HL-60/S4 treated with retinoic acid at 250 ng/mL for 4 days and 3 days (cell line): ENCODE results near the gene SLC26A9.

Experiments
- in situ Hi-C: fragments of 300-500 bp; cut with MboI; formaldehyde crosslinking; loops from 2 replicates; pipeline ENCODE4 v1.7.0; 2022; ENCODE audit warnings: low sequenced_read_pairs

SLC26A9 gene

DNA sequence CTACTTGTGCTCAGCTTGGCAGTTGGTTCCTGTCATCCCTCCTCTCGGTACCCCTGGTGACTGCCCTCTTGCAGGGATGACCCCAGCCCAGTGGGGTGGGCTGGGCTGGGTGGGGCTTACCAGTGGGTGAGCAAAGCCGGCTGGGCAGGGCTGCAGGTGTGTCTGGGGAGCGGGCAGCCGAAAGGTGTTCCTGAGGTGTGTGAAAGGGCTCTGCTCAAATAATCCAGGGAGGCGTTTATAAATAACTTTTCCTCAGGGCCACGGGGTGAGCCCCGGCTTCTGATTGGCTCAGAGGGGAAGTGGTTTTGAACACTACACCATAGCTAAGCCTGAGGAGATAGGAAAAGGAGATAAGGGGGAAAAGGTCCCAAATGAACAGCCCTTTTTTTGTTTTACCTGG lies at the start of gene SLC26A9:
Gene SLC26A9, minus strand, starts transcription at position 212 of the 400 bp plus-strand sequence. CDS start 7,636 bp downstream, outside the sequence.
- in situ Hi-C loops: no loop called here

DNA sequence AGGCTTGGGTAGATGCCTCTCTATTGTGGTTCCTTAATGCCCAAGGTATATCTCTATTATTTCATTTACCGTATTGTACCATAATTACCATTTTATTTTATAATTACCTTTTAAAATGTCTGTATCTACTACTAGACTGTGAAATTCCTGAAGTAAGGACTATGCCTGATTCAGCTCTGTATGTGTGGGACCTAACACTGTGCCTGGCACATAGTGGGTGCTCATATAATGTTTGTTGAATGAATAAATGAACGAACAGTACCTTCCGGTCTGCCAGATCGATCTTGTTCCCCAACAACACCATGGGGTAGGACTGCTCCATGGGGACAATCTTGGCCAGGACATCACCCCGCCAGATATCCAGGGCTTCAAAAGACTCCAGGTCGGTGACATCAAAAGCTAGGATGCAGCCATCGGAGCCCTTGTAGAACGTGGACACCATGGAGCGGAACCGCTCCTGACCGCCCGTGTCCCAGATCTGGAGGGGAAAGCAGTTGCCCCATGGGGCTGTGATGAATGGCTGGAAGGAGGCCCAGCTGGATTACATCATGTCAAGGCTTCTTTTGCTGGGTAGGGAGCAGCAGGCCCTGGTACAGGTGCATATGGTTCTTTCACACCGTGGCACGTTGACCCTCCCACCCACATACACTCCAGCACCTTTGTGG lies 49.1 kb upstream of the SLC26A9 start:
- in situ Hi-C loops: no loop called here

- in situ Hi-C loops: no loop called here
Measured at GRCh38 chr1:205991237-205991636, 48.0 kb upstream of the SLC26A9 start.

DNA sequence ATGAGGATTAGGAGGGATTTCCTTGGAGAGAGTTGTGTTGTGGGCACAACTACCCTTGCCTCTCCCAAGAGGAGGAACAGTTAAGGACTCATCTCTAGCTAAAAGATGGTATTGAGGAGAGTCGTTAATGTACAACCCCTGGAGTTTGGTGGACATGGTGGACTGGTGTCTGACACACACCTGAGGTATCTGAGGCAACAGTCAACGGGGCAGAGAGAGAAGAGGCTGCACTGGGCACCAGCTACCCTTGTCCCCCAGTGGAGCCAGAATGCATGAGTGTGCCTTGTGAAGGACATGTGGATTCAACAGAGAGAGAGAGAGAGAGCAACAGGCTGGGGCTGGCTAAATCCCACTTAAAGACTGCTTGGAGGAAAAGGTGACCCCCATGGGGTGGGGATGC lies 47.0 kb upstream of the SLC26A9 start:
- in situ Hi-C loops: no loop called here

- in situ Hi-C loops: loop anchor here (10.0 kb wide), 2 partner anchors 115 to 205 kb away; no protein-coding TSS in a partner anchor
Measured at GRCh38 chr1:205989786-205990185, 46.5 kb upstream of the SLC26A9 start.

- in situ Hi-C loops: loop anchor here (10.0 kb wide), 2 partner anchors 116 to 204 kb away; no protein-coding TSS in a partner anchor
Measured at GRCh38 chr1:205988585-205988995, 45.3 kb upstream of the SLC26A9 start.

- in situ Hi-C loops: loop anchor here (10.0 kb wide), 2 partner anchors 118 to 202 kb away; no protein-coding TSS in a partner anchor
Measured at GRCh38 chr1:205986861-205987260, 43.6 kb upstream of the SLC26A9 start.

DNA sequence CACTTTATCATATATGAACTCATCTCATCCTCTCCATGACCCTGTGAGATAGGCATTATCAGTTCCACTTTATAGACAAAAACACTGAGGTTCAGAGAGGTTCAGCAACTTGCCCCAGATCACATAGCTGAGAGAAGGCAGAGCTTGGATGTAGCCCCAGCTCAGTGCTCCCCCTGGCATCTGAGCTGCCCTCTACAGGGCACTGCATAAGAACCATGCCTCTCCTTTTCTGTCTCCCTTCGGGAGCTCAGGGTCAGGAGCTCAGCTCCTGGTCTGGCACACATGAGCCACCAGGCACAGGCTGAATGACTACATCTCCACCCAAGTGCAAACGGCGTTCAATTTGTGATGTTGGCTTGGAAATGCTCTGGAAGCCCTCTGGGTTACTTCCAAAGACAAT lies 43.0 kb upstream of the SLC26A9 start:
- in situ Hi-C loops: loop anchor here (10.0 kb wide), 2 partner anchors 119 to 201 kb away; no protein-coding TSS in a partner anchor

DNA sequence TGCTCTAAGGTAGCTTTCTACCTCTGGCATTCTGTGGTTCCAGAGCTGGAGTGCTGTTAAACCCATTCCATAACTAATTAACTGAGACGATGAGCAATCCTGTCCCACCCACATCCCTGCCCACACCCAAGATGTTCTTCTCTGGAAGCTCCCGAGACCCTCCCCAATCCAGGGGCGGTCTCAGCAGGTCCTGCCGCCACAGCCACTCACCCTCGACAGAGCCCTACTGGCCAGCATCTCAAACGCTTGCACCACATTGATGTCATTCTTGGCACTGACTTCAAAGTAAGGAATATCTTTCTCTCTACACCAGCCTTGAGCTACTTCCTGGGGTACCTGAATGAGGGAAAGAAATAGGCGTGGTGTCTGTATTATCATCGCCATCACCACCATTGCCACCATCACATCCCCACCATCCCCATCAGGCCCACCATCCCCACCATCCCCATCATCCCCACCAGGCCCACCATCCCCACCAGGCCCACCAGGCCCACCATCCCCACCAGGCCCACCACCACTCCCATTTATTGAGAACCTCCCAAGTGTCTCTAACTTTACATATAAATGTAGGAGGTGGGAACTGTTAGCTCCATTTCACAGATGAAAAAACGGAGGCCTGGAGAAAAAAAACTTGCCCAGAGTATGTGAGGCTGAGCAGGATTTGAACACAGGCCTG lies 42.2 kb upstream of the SLC26A9 start:
- in situ Hi-C loops: loop anchor here (10.0 kb wide), 2 partner anchors 119 to 201 kb away; no protein-coding TSS in a partner anchor

DNA sequence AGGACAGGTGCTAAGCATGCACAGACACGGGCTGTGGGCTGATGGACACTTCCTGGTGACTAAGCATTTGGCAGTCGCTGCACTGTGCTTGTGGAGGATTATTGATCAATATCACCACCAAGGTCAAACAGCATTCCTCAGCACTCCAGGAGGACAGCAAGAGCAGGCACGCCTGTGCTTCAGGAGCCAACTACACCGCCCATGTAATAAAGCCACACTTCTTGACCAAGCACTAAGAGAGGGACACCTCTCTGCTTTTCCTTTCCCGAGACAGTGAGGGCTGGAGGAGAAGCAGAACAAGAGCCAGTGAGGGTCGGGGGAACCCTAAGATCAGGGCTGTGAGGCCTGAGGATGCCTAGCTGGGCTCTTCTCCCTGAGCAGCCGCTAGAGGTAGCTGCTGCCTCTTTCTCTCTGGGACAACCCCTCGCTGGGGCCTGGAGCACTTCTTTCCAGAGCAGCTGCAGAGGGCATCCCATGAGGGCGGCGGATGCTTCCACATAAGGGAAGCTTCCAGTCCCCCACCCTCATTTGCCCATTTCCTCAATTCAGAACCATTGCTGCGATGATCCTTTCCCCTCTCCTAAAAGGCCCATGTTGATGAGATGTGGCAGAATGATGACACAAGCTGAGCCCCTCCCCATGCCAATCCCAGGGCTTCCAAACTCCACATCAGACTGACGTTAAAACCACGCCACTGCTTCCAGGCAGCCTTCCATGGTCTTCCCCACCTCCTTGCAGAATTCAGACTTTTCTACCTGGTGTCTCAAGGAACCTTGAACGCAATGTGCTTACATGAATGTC lies 40.9 kb upstream of the SLC26A9 start:
- in situ Hi-C loops: loop anchor here (10.0 kb wide), 2 partner anchors 121 to 199 kb away; no protein-coding TSS in a partner anchor

- in situ Hi-C loops: loop anchor here (10.0 kb wide), 2 partner anchors 124 to 196 kb away; no protein-coding TSS in a partner anchor
Measured at GRCh38 chr1:205981257-205981656, 38.0 kb upstream of the SLC26A9 start.

DNA sequence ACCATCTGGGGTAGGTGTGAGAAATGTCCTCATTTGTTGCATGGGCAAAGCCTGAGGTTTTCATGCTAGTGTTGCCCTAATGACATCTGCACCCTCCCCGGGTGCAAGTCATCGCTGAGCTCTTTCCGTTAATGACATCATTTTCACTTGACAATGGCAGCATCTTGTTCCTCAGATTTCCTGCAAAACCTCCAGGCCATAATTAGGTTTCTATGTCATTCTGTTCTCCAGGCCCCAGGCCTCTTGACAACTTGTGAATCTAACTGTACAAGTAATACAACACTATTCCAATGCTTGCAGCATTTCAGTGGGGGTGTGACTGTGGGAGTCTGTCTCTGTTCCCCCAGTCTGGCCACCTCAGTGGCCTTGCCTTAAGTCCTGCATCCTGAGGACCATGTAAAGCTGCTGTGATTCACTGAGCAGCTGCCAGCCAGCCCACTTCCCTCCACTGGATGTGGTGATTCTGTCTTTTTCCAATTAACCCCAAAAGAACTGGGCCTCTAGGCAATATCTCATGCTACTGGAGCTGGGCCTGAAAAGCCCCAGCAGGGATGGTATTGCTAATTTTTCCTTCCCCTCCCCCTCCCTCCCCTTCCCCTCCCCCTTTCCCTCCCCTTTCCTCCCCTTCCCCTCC lies 37.1 kb upstream of the SLC26A9 start:
- in situ Hi-C loops: loop anchor here (10.0 kb wide), 2 partner anchors 124 to 196 kb away; no protein-coding TSS in a partner anchor

DNA sequence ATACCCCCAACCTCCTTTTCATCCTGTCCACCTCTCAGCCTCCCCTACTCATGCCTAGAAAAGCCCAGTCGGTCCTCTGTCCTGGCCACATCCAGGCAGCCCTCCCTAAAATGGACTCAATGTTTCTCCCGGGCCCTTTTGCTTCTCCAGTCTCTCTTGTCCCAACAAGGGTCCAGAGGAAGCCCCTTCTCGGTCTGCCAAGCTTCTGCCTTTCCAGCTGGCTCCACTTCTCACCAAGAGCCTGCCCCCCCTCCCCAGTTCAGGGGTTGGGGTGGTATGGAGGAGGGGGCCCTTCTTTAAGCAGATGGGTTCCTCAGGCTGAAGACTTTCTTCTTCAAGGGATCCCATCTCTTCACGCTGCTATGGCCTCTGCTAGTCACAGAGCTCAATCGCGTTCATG lies 36.0 kb upstream of the SLC26A9 start:
- in situ Hi-C loops: no loop called here

DNA sequence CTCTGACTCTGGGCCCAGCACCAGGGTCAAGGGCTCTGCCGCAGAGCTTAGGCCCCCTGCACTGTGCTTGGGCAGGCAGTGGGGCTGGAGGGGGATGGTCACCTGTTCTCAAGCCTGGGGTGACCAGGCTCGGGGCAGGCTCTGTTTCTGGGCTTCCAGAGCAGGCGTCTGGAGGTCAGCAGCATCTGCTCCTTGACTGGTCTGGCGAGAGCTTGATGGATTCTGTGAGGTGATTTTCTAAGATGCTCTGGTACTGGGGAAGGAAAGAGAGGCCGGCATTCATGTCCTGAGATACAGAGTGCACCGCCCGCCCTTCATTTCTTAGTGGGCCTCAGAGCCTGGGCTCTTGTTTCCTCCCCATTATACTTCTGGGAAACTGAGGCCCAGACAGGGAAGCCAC lies 35.4 kb upstream of the SLC26A9 start:
- in situ Hi-C loops: no loop called here

DNA sequence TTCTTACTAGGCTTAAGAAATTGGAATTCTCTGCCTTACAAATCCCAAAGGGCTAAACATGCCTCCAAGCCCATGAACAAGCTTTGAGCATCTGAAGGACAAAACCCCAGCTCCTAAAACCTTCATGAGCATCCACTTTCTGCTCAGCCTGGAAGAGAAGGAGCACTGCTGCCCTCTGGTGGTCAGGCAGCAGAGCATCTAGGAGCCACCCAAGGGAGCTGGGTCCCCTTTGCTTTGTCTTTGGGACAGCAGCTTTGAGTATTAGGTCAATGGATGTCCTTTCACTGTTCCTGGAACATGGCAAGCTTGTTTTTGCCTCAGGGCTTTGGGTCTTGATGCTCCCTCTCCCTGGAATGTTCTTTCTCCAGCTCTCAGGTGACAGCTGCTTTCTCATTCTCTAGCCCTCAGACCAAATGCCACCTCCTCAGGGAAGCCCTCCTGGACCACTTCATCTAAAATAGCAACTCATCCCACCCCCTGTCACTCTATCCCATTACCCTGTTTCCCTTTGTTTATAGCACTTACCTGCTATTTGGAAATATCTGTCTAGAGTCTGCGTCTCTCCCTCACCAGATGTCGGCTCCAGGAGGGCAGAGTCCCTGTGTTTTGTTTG lies 34.3 kb upstream of the SLC26A9 start:
- in situ Hi-C loops: no loop called here

DNA sequence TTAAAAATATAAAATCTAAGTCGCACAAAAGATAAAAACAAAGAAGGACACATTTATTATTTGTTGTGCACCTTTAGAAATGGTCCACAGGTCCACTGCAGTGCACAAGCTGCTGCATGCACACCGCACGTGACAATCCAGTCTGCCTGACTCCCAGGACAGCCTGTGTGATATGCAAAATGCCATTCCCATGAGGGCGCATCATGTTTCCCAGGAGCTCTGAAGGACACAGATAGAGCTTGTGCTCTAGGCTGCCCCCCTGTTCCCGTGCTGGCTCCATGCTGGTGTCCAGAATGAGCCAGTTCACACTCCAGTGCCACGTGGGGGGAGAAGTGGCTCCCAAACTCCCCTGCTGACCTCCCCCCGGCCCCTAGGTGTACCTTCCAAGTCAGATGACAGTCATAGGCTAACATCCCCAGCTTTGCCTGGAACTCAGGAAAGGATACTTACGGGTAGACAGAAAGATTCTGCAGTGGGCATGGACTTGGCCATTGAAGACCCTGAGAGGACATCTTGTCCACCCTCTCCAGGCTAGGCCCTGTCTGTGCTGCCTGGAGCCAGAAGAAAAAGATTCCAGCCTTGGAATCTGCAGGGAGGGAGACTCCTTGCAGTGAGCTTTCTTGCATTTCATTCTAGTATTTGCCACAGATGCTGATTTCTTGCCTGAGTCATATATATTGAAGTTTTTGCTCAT lies 33.6 kb upstream of the SLC26A9 start:
- in situ Hi-C loops: no loop called here

DNA sequence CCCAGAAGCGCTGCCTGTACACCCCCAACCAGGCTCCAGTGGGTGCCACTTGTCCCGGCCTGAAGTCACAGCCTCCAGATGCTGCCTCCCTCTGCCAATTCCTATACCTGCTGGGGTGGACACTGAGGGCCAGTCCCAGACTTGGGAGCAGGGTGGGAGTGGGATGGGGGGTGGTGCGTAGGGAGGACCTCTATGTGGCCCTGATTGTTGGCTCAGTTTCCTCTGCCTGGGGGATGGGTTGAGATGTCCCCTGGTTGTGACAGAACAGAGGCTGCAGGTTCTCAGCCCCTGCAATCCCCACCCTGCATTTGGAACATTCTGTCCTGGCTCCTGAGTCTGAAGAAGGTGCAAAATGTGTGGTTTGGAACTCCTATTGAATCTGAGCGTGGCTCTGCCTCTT lies 32.8 kb upstream of the SLC26A9 start:
- in situ Hi-C loops: no loop called here

GRCh38 chr1:205975387-205975998 lies 32.2 kb upstream of the SLC26A9 start:
- in situ Hi-C loops: no loop called here

DNA sequence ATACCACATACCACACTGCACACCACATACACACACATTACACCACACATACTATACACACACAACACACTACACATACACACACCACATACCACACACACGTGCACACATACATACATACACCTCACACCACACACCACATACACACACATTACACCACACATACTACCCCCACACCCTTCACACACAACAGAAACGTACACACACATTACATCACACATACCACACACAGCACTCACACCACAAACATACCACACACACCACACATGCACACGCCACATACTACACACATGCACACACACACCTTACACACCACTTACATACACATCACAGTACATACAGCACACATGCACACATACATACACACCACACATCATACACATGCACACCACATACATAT lies 31.5 kb upstream of the SLC26A9 start:
- in situ Hi-C loops: no loop called here
